ENCODE results near the gene TMEM35B. TPM values are rescaled to one million over a fixed set of nuclear protein-coding genes. Genes with fewer than 3 reads are reported as not detected.
A peak's percentile ranks its signal among the peaks of the same experiment; 100 is the strongest.

The TMEM35B gene
- total RNA-seq, 1 donor from 2014 or later: 15.6 TPM

GRCh38 chr1:35030756-35031446 is 45.8 kb upstream of the TMEM35B start:
- peak overlapping the region; percentile 95 for H3K27ac ChIP-seq (ENCODE audit: low read depth, low read length)

DNA sequence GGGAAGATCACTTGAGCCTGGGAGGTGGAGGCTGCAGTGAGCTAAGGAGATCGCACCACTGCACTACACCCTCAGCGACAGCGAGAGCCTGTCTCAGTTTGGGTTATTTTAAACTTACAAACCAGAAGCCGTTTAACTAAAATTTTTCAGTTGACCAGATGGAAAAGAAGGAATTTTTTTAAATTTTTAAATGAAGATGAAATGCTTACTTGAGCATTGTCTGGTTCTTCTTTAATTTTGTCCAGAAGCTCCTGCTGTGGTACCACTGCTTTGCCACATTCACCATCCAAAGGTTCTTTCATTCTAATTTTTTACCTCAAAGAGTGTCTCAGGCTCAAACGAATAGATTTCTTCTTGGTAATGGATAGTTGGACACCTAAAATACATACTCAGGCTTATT is 45.2 kb upstream of the TMEM35B start:
- Histone ChIP-seq H3K4me1 (ENCODE audit: insufficient read depth, low read length) (peaks cover 13% of the 10 kb centered on the region), H3K4me3 (ENCODE audit: insufficient read depth, low read depth, low read length) (peak overlapping the region; percentile 89), H3K27me3 (ENCODE audit: insufficient read depth, low read length) (no peaks in the 10 kb centered on the region), H3K27ac (ENCODE audit: low read depth, low read length) (peak overlapping the region; percentile 95), H3K4me2 (ENCODE audit: low read length) (peak overlapping the region; percentile 90), H3K9me3 (ENCODE audit: insufficient read depth, low read depth, low read length) (no peaks in the 10 kb centered on the region), H2AFZ (ENCODE audit: low read depth, low read length) (no peak overlapping the region), H3K79me2 (ENCODE audit: insufficient read depth, low read length) (peaks cover 50% of the 10 kb centered on the region), H3K9ac (ENCODE audit: low read length) (peak overlapping the region; percentile 96), H4K20me1 (ENCODE audit: insufficient read depth, low read length) (no peaks in the 10 kb centered on the region), H3K36me3 (ENCODE audit: insufficient read depth, low read length) (peaks cover 2% of the 10 kb centered on the region)
- H3K27ac Mint-ChIP-seq (ENCODE audit: unreplicated experiment): peak overlapping the region; percentile 97
- no peak for DNase-seq (ENCODE audit: low read depth)
- peak overlapping the region; percentile 92 for H3K4me3 Mint-ChIP-seq (ENCODE audit: unreplicated experiment)
- H3K9me3 Mint-ChIP-seq (ENCODE audit: unreplicated experiment): peaks cover 3% of the 10 kb centered on the region
- H3K4me1 Mint-ChIP-seq (ENCODE audit: low read depth, unreplicated experiment): peaks cover 9% of the 10 kb centered on the region
- FAIRE-seq: no peak
- H3K36me3 Mint-ChIP-seq (ENCODE audit: low read depth, unreplicated experiment): peaks cover 8% of the 10 kb centered on the region
- H3K27me3 Mint-ChIP-seq (ENCODE audit: low read depth, unreplicated experiment): no peaks in the 10 kb centered on the region
- TF ChIP-seq EZH2 (IDR thresholded peaks at IDR 0.05; ENCODE audit: insufficient read depth, low read length) (no peak), CTCF (IDR thresholded peaks at IDR 0.05; ENCODE audit: insufficient read depth, low read depth, low read length) (no peak)

More at GRCh38 chr1:35030756-35031446, 45.8 kb upstream of the TMEM35B start:
- Histone ChIP-seq H3K79me2 (ENCODE audit: insufficient read depth, low read length) (peaks cover 45% of the 10 kb centered on the region), H3K9me3 (ENCODE audit: insufficient read depth, low read depth, low read length) (no peaks in the 10 kb centered on the region), H3K27me3 (ENCODE audit: insufficient read depth, low read length) (no peaks in the 10 kb centered on the region), H2AFZ (ENCODE audit: low read depth, low read length) (peak overlapping the region; percentile 91), H3K4me1 (ENCODE audit: insufficient read depth, low read length) (peaks cover 13% of the 10 kb centered on the region), H3K9ac (ENCODE audit: low read length) (peak overlapping the region; percentile 96), H3K36me3 (ENCODE audit: insufficient read depth, low read length) (peaks cover 2% of the 10 kb centered on the region), H3K4me3 (ENCODE audit: insufficient read depth, low read depth, low read length) (peak overlapping the region; percentile 89), H4K20me1 (ENCODE audit: insufficient read depth, low read length) (no peaks in the 10 kb centered on the region), H3K4me2 (ENCODE audit: low read length) (peak overlapping the region; percentile 90)
- DNase-seq (ENCODE audit: low read depth) (peak; percentile 40), FAIRE-seq (no peak)
- Mint-ChIP-seq H3K27ac (ENCODE audit: unreplicated experiment) (peak overlapping the region; percentile 97), H3K9me3 (ENCODE audit: unreplicated experiment) (peaks cover 3% of the 10 kb centered on the region), H3K4me3 (ENCODE audit: unreplicated experiment) (peak overlapping the region; percentile 92), H3K36me3 (ENCODE audit: low read depth, unreplicated experiment) (peaks cover 4% of the 10 kb centered on the region), H3K4me1 (ENCODE audit: low read depth, unreplicated experiment) (peaks cover 9% of the 10 kb centered on the region), H3K27me3 (ENCODE audit: low read depth, unreplicated experiment) (no peaks in the 10 kb centered on the region)
- TF ChIP-seq EZH2 (IDR thresholded peaks at IDR 0.05; ENCODE audit: insufficient read depth, low read length) (no peak), CTCF (IDR thresholded peaks at IDR 0.05; ENCODE audit: insufficient read depth, low read depth, low read length) (no peak)

GRCh38 chr1:35029761-35030160 is 44.6 kb upstream of the TMEM35B start:
- H3K27ac ChIP-seq (ENCODE audit: low read depth, low read length): no peak overlapping the region
- no peak for DNase-seq (ENCODE audit: low read depth)
- Mint-ChIP-seq H3K9me3 (ENCODE audit: unreplicated experiment) (peaks cover 3% of the 10 kb centered on the region), H3K4me1 (ENCODE audit: low read depth, unreplicated experiment) (peaks cover 9% of the 10 kb centered on the region), H3K4me3 (ENCODE audit: unreplicated experiment) (peak overlapping the region; percentile 92), H3K27ac (ENCODE audit: unreplicated experiment) (peak overlapping the region; percentile 15), H3K27me3 (ENCODE audit: low read depth, unreplicated experiment) (no peaks in the 10 kb centered on the region), H3K36me3 (ENCODE audit: low read depth, unreplicated experiment) (peaks cover 8% of the 10 kb centered on the region)
- no peak for TF ChIP-seq EZH2 (IDR thresholded peaks at IDR 0.05; ENCODE audit: insufficient read depth, low read length)
- no peak for TF ChIP-seq CTCF (IDR thresholded peaks at IDR 0.05; ENCODE audit: insufficient read depth, low read depth, low read length)
- no peak for FAIRE-seq
- H2AFZ ChIP-seq (ENCODE audit: low read depth, low read length): no peak overlapping the region
- H3K27me3 ChIP-seq (ENCODE audit: insufficient read depth, low read length): no peaks in the 10 kb centered on the region
- no peaks in the 10 kb centered on the region for H4K20me1 ChIP-seq (ENCODE audit: insufficient read depth, low read length)
- H3K4me2 ChIP-seq (ENCODE audit: low read length): peak overlapping the region; percentile 90
- peaks cover 13% of the 10 kb centered on the region for H3K4me1 ChIP-seq (ENCODE audit: insufficient read depth, low read length)
- peaks cover 52% of the 10 kb centered on the region for H3K79me2 ChIP-seq (ENCODE audit: insufficient read depth, low read length)
- peaks cover 2% of the 10 kb centered on the region for H3K36me3 ChIP-seq (ENCODE audit: insufficient read depth, low read length)
- no peaks in the 10 kb centered on the region for H3K9me3 ChIP-seq (ENCODE audit: insufficient read depth, low read depth, low read length)
- H3K9ac ChIP-seq (ENCODE audit: low read length): no peak overlapping the region
- no peak overlapping the region for H3K4me3 ChIP-seq (ENCODE audit: insufficient read depth, low read depth, low read length)

Measured in astrocyte (in vitro differentiated cells and primary cell).